HepG2 (cell line): Measurements from ENCODE around the gene GRK5. TPM values are rescaled to one million over a fixed set of nuclear protein-coding genes. Genes with fewer than 3 reads are reported as not detected.

Experiments
- BCL6 ChIP-seq: IDR thresholded peaks from 2 replicates; pipeline ENCODE4 v1.6.1; 2016; ENCODE audit warnings: missing genetic modification reagents, missing compliant biosample characterization
- GABPA ChIP-seq, 2 experiments: IDR thresholded peaks; 2 replicates each; pipeline ENCODE4 v1.6.1; 2011 to 2016; ENCODE audit warnings: low read depth in 2 of 2, low read length in 1 of 2, missing biosample characterization in 1 of 2, missing genetic modification characterization in 1 of 2
- HNF4A ChIP-seq: sonication (generic); formaldehyde crosslinking; IDR thresholded peaks from 2 replicates; pipeline ENCODE4 v1.4.0; 2020; ENCODE audit warnings: missing genetic modification reagents
- ISL2 ChIP-seq: sonication (generic); formaldehyde crosslinking; IDR thresholded peaks from 2 replicates; pipeline ENCODE4 v1.5.0; 2020; ENCODE audit warnings: missing genetic modification reagents
- KDM5B ChIP-seq: sonication (generic); formaldehyde crosslinking; IDR thresholded peaks from 2 replicates; pipeline ENCODE4 v1.4.0; 2020; ENCODE audit warnings: missing genetic modification reagents, mild to moderate bottlenecking, borderline replicate concordance
- MED1 ChIP-seq: sonication (generic); formaldehyde crosslinking; IDR thresholded peaks from 2 replicates; pipeline ENCODE4 v1.4.0; 2020; ENCODE audit warnings: missing genetic modification reagents
- NFE2L1 ChIP-seq: sonication (generic); formaldehyde crosslinking; IDR thresholded peaks from 2 replicates; pipeline ENCODE4 v1.4.0; 2020; ENCODE audit warnings: missing genetic modification reagents, mild to moderate bottlenecking, borderline replicate concordance
- POLR2G ChIP-seq: fragments of 200-400 bp; formaldehyde crosslinking; IDR thresholded peaks from 2 replicates; pipeline ENCODE4 v1.6.1; 2018; ENCODE audit warnings: mild to moderate bottlenecking, low read depth, low read length, moderate library complexity
- SSRP1 ChIP-seq: IDR thresholded peaks from 2 replicates; pipeline ENCODE4 v1.6.1; 2016; ENCODE audit warnings: control low read depth
- TBX3 ChIP-seq: fragments of 450-650 bp; IDR thresholded peaks from 2 replicates; pipeline ENCODE4 v1.6.1; 2017; ENCODE audit warnings: antibody characterized with exemption, mild to moderate bottlenecking, inconsistent platforms, borderline replicate concordance
- ZBTB7B ChIP-seq: sonication (generic); formaldehyde crosslinking; IDR thresholded peaks from 2 replicates; pipeline ENCODE4 v1.4.0; 2020; ENCODE audit warnings: missing genetic modification reagents
- ZFX ChIP-seq: sonication (generic); formaldehyde crosslinking; IDR thresholded peaks from 2 replicates; pipeline ENCODE4 v1.4.0; 2020; ENCODE audit warnings: mild to moderate bottlenecking, low read depth, missing genetic modification reagents, moderate library complexity
- ZNF143 ChIP-seq: sonication (generic); formaldehyde crosslinking; IDR thresholded peaks from 2 replicates; pipeline ENCODE4 v1.4.0; 2020; ENCODE audit warnings: missing genetic modification reagents
- ZNF230 ChIP-seq: sonication (generic); formaldehyde crosslinking; IDR thresholded peaks from 2 replicates; pipeline ENCODE4 v1.4.0; 2020; ENCODE audit warnings: mild to moderate bottlenecking, missing genetic modification reagents
- ZNF34 ChIP-seq: sonication (generic); formaldehyde crosslinking; IDR thresholded peaks from 2 replicates; pipeline ENCODE4 v1.4.0; 2020; ENCODE audit warnings: mild to moderate bottlenecking, missing genetic modification reagents, borderline replicate concordance
- ZNF451 ChIP-seq: sonication (generic); formaldehyde crosslinking; IDR thresholded peaks from 2 replicates; pipeline ENCODE4 v1.5.0; 2020; ENCODE audit warnings: mild to moderate bottlenecking, missing genetic modification reagents
- ZNF460 ChIP-seq: sonication (generic); formaldehyde crosslinking; IDR thresholded peaks from 2 replicates; pipeline ENCODE4 v1.5.1; 2020; ENCODE audit warnings: missing genetic modification reagents, mild to moderate bottlenecking, borderline replicate concordance
- ZNF562 ChIP-seq: sonication (generic); formaldehyde crosslinking; IDR thresholded peaks from 2 replicates; pipeline ENCODE4 v1.8.0; 2022; ENCODE audit warnings: missing genetic modification reagents, borderline replicate concordance
- ZNF883 ChIP-seq: sonication (generic); formaldehyde crosslinking; IDR thresholded peaks from 2 replicates; pipeline ENCODE4 v1.5.1; 2020; ENCODE audit warnings: mild to moderate bottlenecking, missing genetic modification reagents; ENCODE audit errors: not compliant biosample characterization
- ZSCAN31 ChIP-seq: sonication (generic); formaldehyde crosslinking; IDR thresholded peaks from 2 replicates; pipeline ENCODE4 v1.5.0; 2020; ENCODE audit warnings: low read depth, mild to moderate bottlenecking, missing genetic modification reagents
- polyA plus RNA-seq, 8 experiments: library from polyadenylated mRNA; depleted of rRNA in 3 of 8; stranded (reverse) in 7 of 8; unstranded in 1 of 8; fragments of >200 nt; fragmentation: Illumina TruSeq in 4 of 8; extraction: Trizol in 4 of 8; gene quantifications; 2 replicates each; pipeline versions ENCODE4 v1.2.1 to v1.2.3, GENCODE V29; 2011 to 2016; ENCODE audit warnings: low read depth in 4 of 8, missing spikeins in 1 of 8, mixed read lengths in 1 of 8; ENCODE audit not compliant: insufficient read depth in 1 of 8
- total RNA-seq, 5 experiments: library from RNA; depleted of rRNA; stranded (reverse); fragments of >200 nt; fragmentation: Illumina TruSeq; extraction: Trizol; gene quantifications; 2 replicates each; pipeline ENCODE4 v1.2.3, GENCODE V29; 2016; ENCODE audit warnings: low read depth in 1 of 5
- TF ChIP-seq, protein P1 (sequence below): sonication (generic); formaldehyde crosslinking; IDR thresholded peaks from 2 replicates; pipeline ENCODE4 v1.4.0; 2020; ENCODE audit warnings: mild to moderate bottlenecking, missing genetic modification reagents
- TF ChIP-seq, protein P2 (sequence below): sonication (generic); formaldehyde crosslinking; IDR thresholded peaks from 2 replicates; pipeline ENCODE4 v1.4.0; 2020; ENCODE audit warnings: mild to moderate bottlenecking, missing genetic modification reagents
- TF ChIP-seq, protein P3 (sequence below): sonication (generic); formaldehyde crosslinking; IDR thresholded peaks from 2 replicates; pipeline ENCODE4 v1.4.0; 2020; ENCODE audit warnings: missing genetic modification reagents
- TF ChIP-seq, protein P4 (sequence below): sonication (generic); formaldehyde crosslinking; IDR thresholded peaks from 2 replicates; pipeline ENCODE4 v1.4.0; 2020; ENCODE audit warnings: missing genetic modification reagents

Gene GRK5
- total and polyA plus RNA-seq, 2 of the 13 experiments (the other 11 are each of a cell fraction or from before 2014, with no cell fraction given) = 10.4 to 12.6 TPM

DNA sequence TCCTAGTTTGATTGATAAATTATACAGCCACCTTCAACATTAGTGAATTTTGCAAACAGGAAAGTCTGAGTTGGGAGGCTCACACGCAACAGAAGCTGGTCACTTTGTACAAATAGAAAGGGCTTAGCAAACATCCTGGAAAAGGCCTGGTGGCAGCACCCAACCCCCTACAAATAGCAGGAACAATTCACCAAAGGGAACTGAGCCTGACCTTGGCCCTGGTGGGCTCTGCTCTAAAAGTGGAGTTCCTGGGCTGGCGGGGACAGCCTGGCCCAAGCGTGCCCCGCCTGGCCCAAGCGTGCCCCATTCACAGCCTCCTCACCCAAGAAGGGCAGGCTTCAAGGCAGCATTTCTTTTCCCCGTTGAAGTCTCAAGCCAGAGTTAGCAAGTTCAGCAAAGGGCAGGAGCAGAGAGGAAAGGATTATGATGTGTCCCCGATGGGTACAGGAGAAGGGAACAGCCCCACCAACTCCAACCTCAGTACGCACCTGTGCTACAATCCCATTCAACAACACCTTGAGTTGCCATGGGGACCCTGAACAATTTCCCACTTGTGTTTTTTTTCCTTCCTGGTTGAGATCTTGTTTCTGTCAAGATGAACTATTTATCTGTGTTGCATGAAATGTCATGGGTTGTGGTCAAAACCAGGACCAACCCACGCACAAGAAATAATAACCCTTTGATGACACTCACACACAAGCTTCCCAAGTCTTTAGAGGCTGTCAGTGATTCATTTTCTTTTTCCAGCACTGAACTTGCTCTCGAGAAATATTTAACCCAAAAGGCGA lies 291.7 kb downstream of the GRK5 start (continued):
- TF ChIP-seq, protein P1, sequence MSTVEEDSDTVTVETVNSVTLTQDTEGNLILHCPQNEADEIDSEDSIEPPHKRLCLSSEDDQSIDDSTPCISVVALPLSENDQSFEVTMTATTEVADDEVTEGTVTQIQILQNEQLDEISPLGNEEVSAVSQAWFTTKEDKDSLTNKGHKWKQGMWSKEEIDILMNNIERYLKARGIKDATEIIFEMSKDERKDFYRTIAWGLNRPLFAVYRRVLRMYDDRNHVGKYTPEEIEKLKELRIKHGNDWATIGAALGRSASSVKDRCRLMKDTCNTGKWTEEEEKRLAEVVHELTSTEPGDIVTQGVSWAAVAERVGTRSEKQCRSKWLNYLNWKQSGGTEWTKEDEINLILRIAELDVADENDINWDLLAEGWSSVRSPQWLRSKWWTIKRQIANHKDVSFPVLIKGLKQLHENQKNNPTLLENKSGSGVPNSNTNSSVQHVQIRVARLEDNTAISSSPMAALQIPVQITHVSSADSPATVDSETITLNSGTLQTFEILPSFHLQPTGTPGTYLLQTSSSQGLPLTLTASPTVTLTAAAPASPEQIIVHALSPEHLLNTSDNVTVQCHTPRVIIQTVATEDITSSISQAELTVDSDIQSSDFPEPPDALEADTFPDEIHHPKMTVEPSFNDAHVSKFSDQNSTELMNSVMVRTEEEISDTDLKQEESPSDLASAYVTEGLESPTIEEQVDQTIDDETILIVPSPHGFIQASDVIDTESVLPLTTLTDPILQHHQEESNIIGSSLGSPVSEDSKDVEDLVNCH (CRISPR knock-in tag) = no peak
- TF ChIP-seq NFE2L1 (CRISPR knock-in tag) = no peak
- TF ChIP-seq SSRP1 (CRISPR knock-in tag) = no peak
- TF ChIP-seq ZNF451 (CRISPR knock-in tag) = no peak
- TF ChIP-seq MED1 = peak; percentile 90
- no peak for TF ChIP-seq ZNF34
- TF ChIP-seq POLR2G = peak; percentile 46; the same call in 1 of the 2 replicates
- TF ChIP-seq ZSCAN31 (CRISPR knock-in tag) = 0 out of 2 replicates have a peak, but pooled peaks have one; percentile 63
- no peak for TF ChIP-seq KDM5B
- TF ChIP-seq BCL6 (CRISPR knock-in tag) = peak; percentile 87
- no peak for TF ChIP-seq GABPA (IDR thresholded peaks at IDR 0.05; ENCODE audit: low read depth, low read length)
- no peak for TF ChIP-seq GABPA (CRISPR knock-in tag; IDR thresholded peaks at IDR 0.05; ENCODE audit: low read depth)
- TF ChIP-seq ZNF562 (CRISPR knock-in tag) = no peak
- peak; percentile 41 for TF ChIP-seq ZFX (CRISPR knock-in tag)
- peak; percentile 76 for TF ChIP-seq HNF4A
- peak; percentile 79 for TF ChIP-seq ISL2
- peak; percentile 97 for TF ChIP-seq ZBTB7B (CRISPR knock-in tag)
- TF ChIP-seq ZNF883 (CRISPR knock-in tag) = no peak
- TF ChIP-seq, protein P2, sequence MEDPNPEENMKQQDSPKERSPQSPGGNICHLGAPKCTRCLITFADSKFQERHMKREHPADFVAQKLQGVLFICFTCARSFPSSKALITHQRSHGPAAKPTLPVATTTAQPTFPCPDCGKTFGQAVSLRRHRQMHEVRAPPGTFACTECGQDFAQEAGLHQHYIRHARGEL = no peak
- TF ChIP-seq ZNF230 (CRISPR knock-in tag) = 0 out of 2 replicates have a peak, but pooled peaks have one; percentile 63
- no peak for TF ChIP-seq ZNF460
- TF ChIP-seq ZNF143 (CRISPR knock-in tag) = peak; percentile 25; the same call in 1 of the 2 replicates
- TF ChIP-seq, protein P3, sequence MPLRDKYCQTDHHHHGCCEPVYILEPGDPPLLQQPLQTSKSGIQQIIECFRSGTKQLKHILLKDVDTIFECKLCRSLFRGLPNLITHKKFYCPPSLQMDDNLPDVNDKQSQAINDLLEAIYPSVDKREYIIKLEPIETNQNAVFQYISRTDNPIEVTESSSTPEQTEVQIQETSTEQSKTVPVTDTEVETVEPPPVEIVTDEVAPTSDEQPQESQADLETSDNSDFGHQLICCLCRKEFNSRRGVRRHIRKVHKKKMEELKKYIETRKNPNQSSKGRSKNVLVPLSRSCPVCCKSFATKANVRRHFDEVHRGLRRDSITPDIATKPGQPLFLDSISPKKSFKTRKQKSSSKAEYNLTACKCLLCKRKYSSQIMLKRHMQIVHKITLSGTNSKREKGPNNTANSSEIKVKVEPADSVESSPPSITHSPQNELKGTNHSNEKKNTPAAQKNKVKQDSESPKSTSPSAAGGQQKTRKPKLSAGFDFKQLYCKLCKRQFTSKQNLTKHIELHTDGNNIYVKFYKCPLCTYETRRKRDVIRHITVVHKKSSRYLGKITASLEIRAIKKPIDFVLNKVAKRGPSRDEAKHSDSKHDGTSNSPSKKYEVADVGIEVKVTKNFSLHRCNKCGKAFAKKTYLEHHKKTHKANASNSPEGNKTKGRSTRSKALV (CRISPR knock-in tag) = peak; percentile 71; the same call in 1 of the 2 replicates
- TF ChIP-seq, protein P4, sequence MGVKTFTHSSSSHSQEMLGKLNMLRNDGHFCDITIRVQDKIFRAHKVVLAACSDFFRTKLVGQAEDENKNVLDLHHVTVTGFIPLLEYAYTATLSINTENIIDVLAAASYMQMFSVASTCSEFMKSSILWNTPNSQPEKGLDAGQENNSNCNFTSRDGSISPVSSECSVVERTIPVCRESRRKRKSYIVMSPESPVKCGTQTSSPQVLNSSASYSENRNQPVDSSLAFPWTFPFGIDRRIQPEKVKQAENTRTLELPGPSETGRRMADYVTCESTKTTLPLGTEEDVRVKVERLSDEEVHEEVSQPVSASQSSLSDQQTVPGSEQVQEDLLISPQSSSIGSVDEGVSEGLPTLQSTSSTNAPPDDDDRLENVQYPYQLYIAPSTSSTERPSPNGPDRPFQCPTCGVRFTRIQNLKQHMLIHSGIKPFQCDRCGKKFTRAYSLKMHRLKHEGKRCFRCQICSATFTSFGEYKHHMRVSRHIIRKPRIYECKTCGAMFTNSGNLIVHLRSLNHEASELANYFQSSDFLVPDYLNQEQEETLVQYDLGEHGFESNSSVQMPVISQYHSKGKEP = no peak
- TF ChIP-seq TBX3 = peak; percentile 9; the same call in 1 of the 2 replicates
